SK-N-SH treated with all-trans-retinoic acid at 6 μM for 48 hours (cell line): ENCODE measurements around the gene OOSP2.
"Not testable (repeated sequence)": the region's sequence is repeated elsewhere in the genome, so short reads cannot be mapped to it uniquely, and the experiment has no call there.

Experiments used
- ATAC-seq: fragments of 200-7000 bp; cut with Tn5 transposase; 3 replicates; pipeline ENCODE4 v1.9.1; 2020; ENCODE audit warnings: mild to moderate bottlenecking, moderate library complexity
- ARNTL ChIP-seq: fragments of 450-650 bp; formaldehyde crosslinking; IDR thresholded peaks from 2 replicates; pipeline ENCODE4 v1.5.0; 2020; ENCODE audit warnings: low read depth, mild to moderate bottlenecking, moderate library complexity, borderline replicate concordance
- BACH2 ChIP-seq: fragments of 250-450 bp; sonication (Bioruptor Pico); IDR thresholded peaks from 2 replicates; pipeline ENCODE4 v1.9.0; 2021; ENCODE audit warnings: mild to moderate bottlenecking, borderline replicate concordance
- CSDC2 ChIP-seq: fragments of 250-450 bp; sonication (Bioruptor Pico); IDR thresholded peaks from 2 replicates; pipeline ENCODE4 v1.5.0; 2020; ENCODE audit warnings: mild to moderate bottlenecking, moderate library complexity
- CSRNP3 ChIP-seq: fragments of 250-450 bp; sonication (Bioruptor Pico); IDR thresholded peaks from 2 replicates; pipeline ENCODE4 v1.5.1; 2021; ENCODE audit warnings: mild to moderate bottlenecking, moderate library complexity
- ESRRG ChIP-seq: fragments of 250-450 bp; sonication (Bioruptor Pico); IDR thresholded peaks from 2 replicates; pipeline ENCODE4 v1.6.1; 2021; ENCODE audit warnings: mild to moderate bottlenecking
- GLIS3 ChIP-seq: fragments of 250-450 bp; sonication (Bioruptor Pico); IDR thresholded peaks from 2 replicates; pipeline ENCODE4 v1.5.0; 2020; ENCODE audit warnings: mild to moderate bottlenecking, moderate library complexity
- ISL1 ChIP-seq: fragments of 250-450 bp; sonication (Bioruptor Pico); IDR thresholded peaks from 2 replicates; pipeline ENCODE4 v2.1.2; 2022; ENCODE audit warnings: mild to moderate bottlenecking, moderate library complexity
- OSR1 ChIP-seq: fragments of 250-450 bp; sonication (Bioruptor Pico); IDR thresholded peaks from 2 replicates; pipeline ENCODE4 v1.8.0; 2022; ENCODE audit warnings: moderate library complexity, mild to moderate bottlenecking, inconsistent platforms
- POU6F1 ChIP-seq: fragments of 250-450 bp; sonication (Bioruptor Pico); IDR thresholded peaks from 2 replicates; pipeline ENCODE4 v1.8.0; 2021; ENCODE audit warnings: low read depth, mild to moderate bottlenecking, moderate library complexity, borderline replicate concordance
- SNAI2 ChIP-seq: fragments of 250-450 bp; sonication (Bioruptor Pico); IDR thresholded peaks from 2 replicates; pipeline ENCODE4 v1.5.0; 2020; ENCODE audit warnings: mild to moderate bottlenecking, moderate library complexity
- TCF4 ChIP-seq: fragments of 250-450 bp; sonication (Bioruptor Pico); IDR thresholded peaks from 2 replicates; pipeline ENCODE4 v1.8.0; 2021; ENCODE audit warnings: mild to moderate bottlenecking, moderate library complexity, borderline replicate concordance
- TOX ChIP-seq: fragments of 250-450 bp; sonication (Bioruptor Pico); IDR thresholded peaks from 2 replicates; pipeline ENCODE4 v1.8.0; 2021; ENCODE audit warnings: mild to moderate bottlenecking, moderate library complexity, borderline replicate concordance
- ZC3H10 ChIP-seq: fragments of 250-450 bp; sonication (Bioruptor Pico); IDR thresholded peaks from 2 replicates; pipeline ENCODE4 v1.5.1; 2021; ENCODE audit warnings: mild to moderate bottlenecking, moderate library complexity
- ZFP3 ChIP-seq: fragments of 250-450 bp; sonication (Bioruptor Pico); IDR thresholded peaks from 2 replicates; pipeline ENCODE4 v1.5.0; 2020; ENCODE audit warnings: mild to moderate bottlenecking, moderate library complexity
- ZFP30 ChIP-seq: fragments of 450-650 bp; formaldehyde crosslinking; IDR thresholded peaks from 2 replicates; pipeline ENCODE4 v1.5.0; 2022; ENCODE audit warnings: mild to moderate bottlenecking, moderate library complexity
- ZNF565 ChIP-seq: fragments of 450-650 bp; formaldehyde crosslinking; conservative IDR thresholded peaks from 2 replicates; pipeline ENCODE4 v1.5.0; 2020; ENCODE audit warnings: low read depth, mild to moderate bottlenecking, moderate library complexity
- ZNF70 ChIP-seq: fragments of 450-650 bp; formaldehyde crosslinking; IDR thresholded peaks from 2 replicates; pipeline ENCODE4 v1.5.0; 2020; ENCODE audit warnings: mild to moderate bottlenecking, moderate library complexity
- ZNF8 ChIP-seq: fragments of 450-650 bp; formaldehyde crosslinking; IDR thresholded peaks from 2 replicates; pipeline ENCODE4 v1.5.0; 2020; ENCODE audit warnings: mild to moderate bottlenecking, moderate library complexity
- TF ChIP-seq, protein P1 (sequence below): fragments of 250-450 bp; sonication (Bioruptor Pico); IDR thresholded peaks from 2 replicates; pipeline ENCODE4 v1.8.0; 2020; ENCODE audit warnings: mild to moderate bottlenecking, moderate library complexity, borderline replicate concordance
- TF ChIP-seq, protein P2 (sequence below): fragments of 250-450 bp; sonication (Bioruptor Pico); IDR thresholded peaks from 2 replicates; pipeline ENCODE4 v1.5.1; 2020; ENCODE audit warnings: low read depth, mild to moderate bottlenecking, moderate library complexity

The OOSP2 gene

GRCh38 chr11:60029015-60029632, 11.1 kb upstream of the OOSP2 start:
- ATAC-seq = no peak
- TF ChIP-seq ARNTL (CRISPR knock-in tag) (no peak), BACH2 (no peak), CSRNP3 (CRISPR knock-in tag) (no peak), ESRRG (CRISPR knock-in tag) (no peak), TCF4 (CRISPR knock-in tag) (no peak), ZNF70 (CRISPR knock-in tag) (no peak), POU6F1 (CRISPR knock-in tag) (no peak), CSDC2 (CRISPR knock-in tag) (no peak), SNAI2 (CRISPR knock-in tag) (no peak), ISL1 (CRISPR knock-in tag) (no peak), GLIS3 (no peak), ZNF565 (CRISPR knock-in tag) (no peak), ZC3H10 (CRISPR knock-in tag) (no peak), ZFP3 (CRISPR knock-in tag) (no peak), TOX (CRISPR knock-in tag) (no peak), ZFP30 (no peak)
- TF ChIP-seq, protein P1, sequence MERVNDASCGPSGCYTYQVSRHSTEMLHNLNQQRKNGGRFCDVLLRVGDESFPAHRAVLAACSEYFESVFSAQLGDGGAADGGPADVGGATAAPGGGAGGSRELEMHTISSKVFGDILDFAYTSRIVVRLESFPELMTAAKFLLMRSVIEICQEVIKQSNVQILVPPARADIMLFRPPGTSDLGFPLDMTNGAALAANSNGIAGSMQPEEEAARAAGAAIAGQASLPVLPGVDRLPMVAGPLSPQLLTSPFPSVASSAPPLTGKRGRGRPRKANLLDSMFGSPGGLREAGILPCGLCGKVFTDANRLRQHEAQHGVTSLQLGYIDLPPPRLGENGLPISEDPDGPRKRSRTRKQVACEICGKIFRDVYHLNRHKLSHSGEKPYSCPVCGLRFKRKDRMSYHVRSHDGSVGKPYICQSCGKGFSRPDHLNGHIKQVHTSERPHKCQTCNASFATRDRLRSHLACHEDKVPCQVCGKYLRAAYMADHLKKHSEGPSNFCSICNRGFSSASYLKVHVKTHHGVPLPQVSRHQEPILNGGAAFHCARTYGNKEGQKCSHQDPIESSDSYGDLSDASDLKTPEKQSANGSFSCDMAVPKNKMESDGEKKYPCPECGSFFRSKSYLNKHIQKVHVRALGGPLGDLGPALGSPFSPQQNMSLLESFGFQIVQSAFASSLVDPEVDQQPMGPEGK (CRISPR knock-in tag) = no peak

GRCh38 chr11:60050422-60050821, 10.2 kb downstream of the OOSP2 start:
- not testable (repeated sequence) for ATAC-seq

- ATAC-seq = not testable (repeated sequence)
These were observed 10.6 kb downstream of the OOSP2 start for GRCh38 chr11:60050839-60051238.

DNA sequence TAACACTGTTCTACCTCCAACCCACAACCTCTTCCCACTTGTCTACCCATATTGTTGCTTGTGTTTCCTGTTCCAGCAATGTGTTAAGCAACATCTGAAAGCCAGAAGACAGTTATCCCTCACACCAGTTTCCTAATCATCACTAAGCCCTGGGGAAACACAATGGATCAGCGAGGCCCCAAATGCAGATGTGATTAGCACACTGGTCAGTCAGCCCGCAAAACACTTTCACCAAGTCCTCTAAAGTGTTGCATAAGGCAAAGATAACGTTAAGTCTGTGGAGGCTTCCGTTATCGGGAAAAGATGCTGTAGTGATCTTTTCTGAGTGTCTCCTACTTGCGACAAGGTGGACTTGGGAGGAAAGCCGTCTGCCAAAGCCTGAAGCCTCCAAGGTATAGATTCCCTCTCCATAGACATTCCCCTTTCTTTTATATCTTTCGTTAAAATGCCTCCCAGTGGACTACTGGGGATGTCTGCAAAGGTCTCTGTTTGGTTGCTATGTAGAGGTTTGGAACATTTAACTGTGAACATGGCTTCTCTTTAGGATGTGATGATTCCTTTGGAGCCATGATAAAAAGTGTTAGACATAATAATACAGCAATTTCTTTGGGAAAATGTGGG, 16.2 kb downstream of the OOSP2 start, which contains the start of gene MS4A3:
Gene MS4A3, plus strand, starts transcription at position 317 of the 621 bp plus-strand sequence. CDS start 4,496 bp downstream, outside the sequence.
- TF ChIP-seq BACH2 = no peak
- no peak for TF ChIP-seq POU6F1 (CRISPR knock-in tag)
- TF ChIP-seq, protein P2, sequence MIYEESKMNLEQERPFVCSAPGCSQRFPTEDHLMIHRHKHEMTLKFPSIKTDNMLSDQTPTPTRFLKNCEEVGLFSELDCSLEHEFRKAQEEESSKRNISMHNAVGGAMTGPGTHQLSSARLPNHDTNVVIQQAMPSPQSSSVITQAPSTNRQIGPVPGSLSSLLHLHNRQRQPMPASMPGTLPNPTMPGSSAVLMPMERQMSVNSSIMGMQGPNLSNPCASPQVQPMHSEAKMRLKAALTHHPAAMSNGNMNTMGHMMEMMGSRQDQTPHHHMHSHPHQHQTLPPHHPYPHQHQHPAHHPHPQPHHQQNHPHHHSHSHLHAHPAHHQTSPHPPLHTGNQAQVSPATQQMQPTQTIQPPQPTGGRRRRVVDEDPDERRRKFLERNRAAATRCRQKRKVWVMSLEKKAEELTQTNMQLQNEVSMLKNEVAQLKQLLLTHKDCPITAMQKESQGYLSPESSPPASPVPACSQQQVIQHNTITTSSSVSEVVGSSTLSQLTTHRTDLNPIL = no peak
- TF ChIP-seq OSR1 (CRISPR knock-in tag) = no peak
- no peak for TF ChIP-seq CSRNP3 (CRISPR knock-in tag)
- no peak for TF ChIP-seq SNAI2 (CRISPR knock-in tag)
- TF ChIP-seq ZNF8 (CRISPR knock-in tag) = no peak
- TF ChIP-seq ARNTL (CRISPR knock-in tag) = no peak
- no peak for ATAC-seq
